HS-5 (cell line): ENCODE results near the gene PSEN1.
"Not testable (repeated sequence)": the region's sequence is repeated elsewhere in the genome, so short reads cannot be mapped to it uniquely, and the experiment has no call there.

Experiments
- DNase-seq: peaks from one replicate; pipeline ENCODE4 v3.0.0-alpha.2; 2012; ENCODE audit warnings: low read depth

The PSEN1 gene

DNA sequence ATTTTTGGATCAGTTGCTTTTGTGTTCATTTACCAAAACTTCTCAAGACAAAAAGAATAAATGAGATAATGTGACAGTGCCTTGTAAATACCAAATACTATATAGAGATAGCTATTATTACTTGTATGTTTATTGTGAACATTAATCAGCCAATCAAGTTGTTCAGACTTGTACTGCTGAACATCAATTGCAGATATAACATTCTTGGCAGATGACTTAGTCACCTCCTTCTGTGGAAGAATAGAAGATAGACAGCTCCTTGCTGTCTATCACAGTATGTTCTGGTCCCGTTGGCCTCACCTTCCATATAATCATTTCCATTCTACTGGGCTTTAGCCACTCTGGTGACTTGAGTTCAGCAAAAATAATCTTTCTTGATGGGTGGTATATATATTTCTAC is 30.1 kb downstream of the PSEN1 start:
- DNase-seq: no peak

DNA sequence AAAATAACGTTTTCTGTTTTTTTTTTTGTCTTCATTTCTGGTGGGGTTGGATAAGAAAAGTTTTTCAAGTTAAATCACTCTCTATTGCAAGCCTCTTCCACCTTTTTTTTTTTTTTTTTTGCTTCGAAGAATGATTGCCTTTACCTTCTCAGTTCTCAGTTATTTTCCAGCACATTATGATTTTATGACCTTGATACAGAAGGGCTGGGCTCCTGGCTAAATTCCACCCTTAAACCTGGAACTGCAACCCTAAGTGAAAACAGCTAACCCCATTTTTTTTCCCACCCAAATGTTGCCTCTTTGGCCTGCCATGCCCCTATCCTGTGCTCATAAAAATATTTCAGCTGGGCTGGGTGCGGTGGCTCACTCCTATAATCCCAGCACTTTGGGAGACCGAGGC is 31.4 kb downstream of the PSEN1 start:
- no peak for DNase-seq

DNA sequence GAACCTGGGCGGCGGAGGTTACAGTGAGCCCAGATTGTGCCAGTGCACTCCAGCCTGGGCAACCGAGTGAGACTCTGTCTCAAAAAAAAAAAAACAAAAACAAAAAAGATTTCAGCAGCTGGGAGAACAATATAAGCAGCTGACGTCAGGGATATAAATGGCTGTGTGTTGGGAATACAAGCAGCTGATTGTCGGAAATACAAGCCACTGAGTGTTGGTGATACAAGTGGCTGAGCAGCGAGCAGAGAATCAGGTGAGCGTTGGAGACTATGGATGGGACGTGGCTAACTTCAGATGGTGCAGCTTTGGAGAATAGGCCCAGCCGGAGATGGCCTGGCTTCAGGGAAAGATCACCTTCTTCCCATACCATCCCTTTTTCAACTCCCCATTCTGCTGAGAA is 32.0 kb downstream of the PSEN1 start:
- no peak for DNase-seq

DNA sequence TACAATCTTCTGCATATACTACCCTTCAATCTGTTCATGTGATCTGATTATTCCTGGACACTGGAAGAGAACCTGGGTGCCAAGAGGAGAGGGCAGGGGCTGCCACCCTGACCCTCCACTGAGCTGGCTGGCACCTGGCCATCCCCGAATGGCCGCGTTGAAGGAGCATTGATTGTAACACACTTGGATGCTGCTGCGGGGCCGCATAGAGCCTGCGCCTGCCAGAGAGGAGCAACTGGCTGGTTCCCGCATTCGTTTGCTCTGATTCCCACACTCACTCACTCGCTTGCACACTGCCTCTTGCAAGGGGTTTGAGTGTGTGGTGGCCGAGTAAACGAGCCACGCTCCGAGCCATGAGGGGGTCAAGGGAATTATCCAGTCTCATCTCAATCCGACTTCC is 32.4 kb downstream of the PSEN1 start:
- no peak for DNase-seq

DNA sequence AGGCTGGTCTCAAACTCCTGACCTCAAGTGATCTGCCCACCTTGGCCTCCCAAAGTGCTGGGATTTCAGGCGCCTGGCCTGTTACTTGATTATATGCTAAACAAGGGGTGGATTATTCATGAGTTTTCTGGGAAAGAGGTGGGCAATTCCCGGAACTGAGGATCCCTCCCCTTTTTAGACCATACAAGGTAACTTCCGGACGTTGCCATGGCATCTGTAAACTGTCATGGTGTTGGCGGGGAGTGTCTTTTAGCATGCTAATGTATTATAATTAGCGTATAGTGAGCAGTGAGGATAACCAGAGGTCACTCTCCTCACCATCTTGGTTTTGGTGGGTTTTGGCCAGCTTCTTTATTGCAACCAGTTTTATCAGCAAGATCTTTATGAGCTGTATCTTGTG is 33.5 kb downstream of the PSEN1 start:
- not testable (repeated sequence) for DNase-seq

DNA sequence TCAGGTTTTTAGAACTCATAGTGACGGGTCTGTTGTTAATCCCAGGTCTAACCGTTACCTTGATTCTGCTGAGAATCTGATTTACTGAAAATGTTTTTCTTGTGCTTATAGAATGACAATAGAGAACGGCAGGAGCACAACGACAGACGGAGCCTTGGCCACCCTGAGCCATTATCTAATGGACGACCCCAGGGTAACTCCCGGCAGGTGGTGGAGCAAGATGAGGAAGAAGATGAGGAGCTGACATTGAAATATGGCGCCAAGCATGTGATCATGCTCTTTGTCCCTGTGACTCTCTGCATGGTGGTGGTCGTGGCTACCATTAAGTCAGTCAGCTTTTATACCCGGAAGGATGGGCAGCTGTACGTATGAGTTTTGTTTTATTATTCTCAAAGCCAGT is 34.4 kb downstream of the PSEN1 start:
- DNase-seq: no peak

DNA sequence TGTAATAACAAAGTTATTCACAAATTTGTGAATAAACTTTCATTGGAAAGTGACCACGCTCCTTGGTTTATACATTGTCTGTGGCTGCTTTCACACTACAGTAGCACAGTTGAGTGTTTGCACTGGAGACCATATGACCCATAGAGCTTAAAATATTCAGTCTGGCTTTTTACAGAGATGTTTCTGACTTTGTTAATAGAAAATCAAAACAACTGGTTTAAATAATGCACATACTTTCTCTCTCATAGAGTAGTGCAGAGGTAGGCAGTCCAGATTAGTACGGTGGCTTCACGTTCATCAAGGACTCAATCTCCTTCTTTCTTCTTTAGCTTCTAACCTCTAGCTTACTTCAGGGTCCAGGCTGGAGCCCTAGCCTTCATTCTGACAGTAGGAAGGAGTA is 36.2 kb downstream of the PSEN1 start:
- DNase-seq: no peak

DNA sequence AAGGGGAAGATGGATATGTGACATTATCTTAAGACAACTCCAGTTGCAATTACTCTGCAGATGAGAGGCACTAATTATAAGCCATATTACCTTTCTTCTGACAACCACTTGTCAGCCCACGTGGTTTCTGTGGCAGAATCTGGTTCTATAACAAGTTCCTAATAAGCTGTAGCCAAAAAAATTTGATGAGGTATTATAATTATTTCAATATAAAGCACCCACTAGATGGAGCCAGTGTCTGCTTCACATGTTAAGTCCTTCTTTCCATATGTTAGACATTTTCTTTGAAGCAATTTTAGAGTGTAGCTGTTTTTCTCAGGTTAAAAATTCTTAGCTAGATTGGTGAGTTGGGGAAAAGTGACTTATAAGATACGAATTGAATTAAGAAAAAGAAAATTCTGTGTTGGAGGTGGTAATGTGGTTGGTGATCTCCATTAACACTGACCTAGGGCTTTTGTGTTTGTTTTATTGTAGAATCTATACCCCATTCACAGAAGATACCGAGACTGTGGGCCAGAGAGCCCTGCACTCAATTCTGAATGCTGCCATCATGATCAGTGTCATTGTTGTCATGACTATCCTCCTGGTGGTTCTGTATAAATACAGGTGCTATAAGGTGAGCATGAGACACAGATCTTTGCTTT is 36.9 kb downstream of the PSEN1 start:
- no peak for DNase-seq

DNA sequence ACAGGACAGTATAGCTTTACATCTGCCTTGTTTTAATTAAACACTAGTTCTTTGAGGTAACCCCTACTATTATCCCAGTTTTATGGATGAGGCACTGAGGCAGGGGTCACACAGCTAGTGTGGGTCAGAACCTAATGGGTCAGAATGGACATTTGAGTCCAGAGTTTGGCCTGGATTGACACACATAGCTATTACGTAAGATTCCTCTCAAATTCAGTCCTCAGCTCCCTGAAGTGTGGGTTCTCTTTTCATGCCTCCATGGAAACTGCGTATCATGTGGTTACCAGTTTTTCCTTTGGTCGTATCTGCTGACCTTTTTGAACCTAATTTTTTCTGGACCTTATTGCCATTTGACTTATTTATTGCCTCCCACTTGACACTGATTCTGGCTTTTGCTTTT is 40.4 kb downstream of the PSEN1 start:
- DNase-seq: no peak

DNA sequence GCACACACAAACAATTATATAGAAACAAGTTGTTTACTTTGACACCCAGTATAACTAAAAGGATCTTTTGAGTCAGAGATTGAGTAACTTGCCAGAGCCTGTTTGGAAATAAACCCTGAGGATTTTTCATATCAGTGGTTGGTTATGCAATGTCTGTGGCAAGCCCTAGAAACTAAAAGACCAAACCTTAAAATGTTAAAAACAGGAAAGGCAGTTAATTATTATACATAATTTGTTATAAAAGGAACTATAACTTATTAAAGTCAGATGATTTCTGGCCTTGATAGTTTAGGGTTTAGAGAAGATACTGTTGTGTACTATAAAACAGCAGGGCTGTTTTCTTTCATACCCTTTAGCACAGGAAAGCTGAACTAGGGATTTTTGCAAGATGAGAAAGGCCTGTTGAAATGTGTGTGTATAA is 44.1 kb downstream of the PSEN1 start:
- no peak for DNase-seq

DNA sequence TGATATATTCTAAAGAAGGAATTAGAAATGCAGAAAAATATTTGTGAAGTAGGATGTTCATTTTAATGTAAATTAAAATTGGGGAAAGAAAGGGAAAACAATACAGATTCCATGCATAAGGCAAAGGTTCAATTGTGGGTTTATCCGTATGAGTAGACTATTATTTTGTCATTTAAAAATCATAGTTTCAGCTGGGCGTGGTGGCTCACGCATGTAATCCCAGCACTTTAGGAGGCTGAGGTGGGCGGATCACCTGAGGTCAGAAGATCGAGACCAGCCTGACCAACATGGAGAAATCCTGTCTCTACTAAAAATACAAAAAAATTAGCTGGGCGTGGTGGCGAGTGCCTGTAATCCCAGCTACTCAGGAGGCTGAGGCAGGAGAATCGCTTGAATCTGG is 44.7 kb downstream of the PSEN1 start:
- DNase-seq: not testable (repeated sequence)

DNA sequence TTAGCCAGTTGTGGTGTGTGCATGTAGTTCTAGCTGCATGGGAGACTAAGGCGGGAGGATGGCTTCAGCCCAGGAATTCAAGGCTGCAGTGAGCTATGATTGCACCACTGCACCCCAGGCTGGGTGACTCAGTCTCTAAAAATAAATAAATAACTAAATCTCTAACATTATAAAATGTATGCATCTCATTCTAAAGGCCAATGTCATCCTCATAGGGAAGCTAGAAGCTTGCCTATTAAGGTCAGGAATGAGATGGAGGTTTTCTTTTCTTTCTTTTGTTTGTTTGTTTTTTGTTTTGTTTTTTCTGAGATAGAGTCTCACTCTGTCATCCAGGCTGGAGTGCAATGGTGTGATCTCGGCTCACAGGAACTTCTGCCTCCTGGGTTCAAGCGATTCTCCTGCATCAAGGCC is 52.2 kb downstream of the PSEN1 start:
- DNase-seq: no peak

DNA sequence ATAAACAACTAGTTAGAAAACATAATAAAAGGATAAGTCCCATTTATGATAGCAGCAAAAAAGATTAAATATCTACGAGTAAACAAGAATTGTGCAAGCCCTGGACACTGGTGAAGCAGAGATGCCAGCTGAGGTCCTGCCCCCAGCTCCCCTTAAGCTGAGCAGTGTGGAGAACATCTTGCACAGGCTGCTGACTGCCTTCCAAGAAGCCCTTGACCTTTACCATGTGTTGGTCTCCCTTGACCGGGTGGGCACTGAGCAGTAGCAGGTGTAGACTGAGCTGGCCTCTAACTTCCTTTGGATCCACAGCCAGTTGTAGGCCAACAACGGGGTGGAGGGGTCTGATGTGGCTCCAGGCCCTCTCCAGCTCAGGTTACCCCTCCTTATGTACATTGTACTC is 53.3 kb downstream of the PSEN1 start:
- DNase-seq: no peak

DNA sequence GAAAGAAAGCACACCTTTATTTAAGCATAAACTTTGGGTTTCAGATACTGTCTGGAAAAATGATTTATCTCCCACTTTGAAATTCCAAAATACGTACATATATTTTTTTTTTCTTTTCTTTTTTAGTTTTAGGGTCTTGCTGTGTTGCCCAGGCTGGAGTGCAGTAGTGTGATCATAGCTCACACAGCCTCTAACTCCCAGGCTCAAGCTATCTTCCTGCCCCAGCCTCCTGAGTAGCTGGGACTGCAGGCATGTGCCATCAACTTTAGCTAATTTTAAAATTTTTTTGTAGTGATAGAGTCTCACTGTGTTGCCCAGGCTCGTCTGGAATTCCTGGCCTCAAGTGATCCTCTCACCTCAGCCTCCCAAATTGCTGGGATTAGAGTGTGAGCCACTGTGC is 55.1 kb downstream of the PSEN1 start:
- DNase-seq: no peak

DNA sequence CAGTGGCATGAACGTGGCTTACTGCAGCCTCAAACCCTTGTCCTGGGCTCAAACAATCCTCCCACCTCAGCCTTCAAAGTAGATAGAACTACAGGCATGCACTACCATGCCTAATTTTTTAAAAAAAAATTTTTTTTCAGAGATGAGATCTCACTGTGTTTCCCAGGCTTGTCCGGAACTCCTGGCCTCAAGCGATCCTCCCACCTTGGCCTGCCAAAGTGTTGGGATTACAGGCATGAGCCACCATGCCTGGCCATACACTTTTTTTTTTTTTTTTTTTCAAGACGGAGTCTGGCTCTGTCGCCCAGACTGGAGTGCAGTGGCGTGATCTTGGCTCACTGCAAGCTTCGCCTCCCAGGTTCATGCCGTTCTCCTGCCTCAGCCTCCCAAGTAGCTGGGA is 58.0 kb downstream of the PSEN1 start:
- DNase-seq: not testable (repeated sequence)

DNA sequence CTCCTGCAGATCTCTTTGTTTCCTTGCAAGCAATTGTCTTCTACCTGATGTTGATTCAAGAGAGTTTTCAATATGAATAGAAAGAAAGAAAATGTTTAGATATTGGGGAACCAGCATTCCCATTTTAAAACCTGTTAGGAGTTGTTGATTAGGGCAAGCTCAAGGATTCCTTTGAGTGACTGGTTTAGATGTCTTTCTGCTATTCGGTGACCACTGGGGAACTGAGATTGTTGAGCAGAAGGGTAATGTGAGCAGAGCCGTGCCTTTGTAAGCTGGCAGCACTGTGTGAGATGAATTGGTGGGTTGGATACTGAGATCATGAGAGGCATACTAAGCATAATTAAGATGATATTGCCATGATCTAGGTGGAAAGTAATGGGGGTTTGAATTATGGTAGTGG is 61.9 kb downstream of the PSEN1 start:
- DNase-seq: no peak

DNA sequence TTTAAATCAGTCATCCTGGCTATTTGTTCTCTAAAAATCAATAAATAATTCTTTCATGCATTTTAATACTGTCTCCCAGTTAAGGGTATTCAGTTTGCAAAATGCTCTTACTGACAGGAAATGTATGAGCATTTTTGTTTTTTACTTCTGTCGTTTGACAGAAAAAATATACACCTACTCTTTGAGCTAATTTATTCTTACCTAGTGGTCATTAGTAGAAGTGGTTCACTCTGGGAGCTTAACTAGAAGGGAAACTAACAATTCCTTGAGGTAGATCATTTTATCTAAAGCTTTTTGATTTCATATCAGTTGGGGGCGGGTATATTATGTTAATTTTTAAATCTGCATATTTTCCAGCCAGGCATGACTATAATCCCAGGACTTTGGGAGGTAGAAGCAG is 67.2 kb downstream of the PSEN1 start:
- no peak for DNase-seq

DNA sequence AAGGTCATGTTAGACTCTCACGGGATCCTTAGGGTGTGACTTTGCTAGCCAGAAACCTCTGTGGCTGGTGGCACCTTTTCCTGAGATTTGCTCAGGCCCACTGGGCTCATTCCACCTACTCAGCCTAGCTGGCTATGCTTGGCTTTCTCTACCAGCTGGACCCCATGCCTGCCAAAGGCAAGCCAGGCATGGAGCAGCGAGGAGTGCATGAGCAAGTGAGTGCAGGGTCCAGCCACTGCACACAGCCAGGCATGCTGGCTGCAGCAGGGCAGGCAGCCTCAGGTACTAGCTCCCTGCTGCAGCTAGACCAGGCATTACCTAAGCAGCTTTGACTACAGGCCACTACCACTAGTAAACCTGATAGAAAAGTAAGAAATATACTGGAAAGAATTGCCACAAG is 71.3 kb downstream of the PSEN1 start:
- DNase-seq: no peak

DNA sequence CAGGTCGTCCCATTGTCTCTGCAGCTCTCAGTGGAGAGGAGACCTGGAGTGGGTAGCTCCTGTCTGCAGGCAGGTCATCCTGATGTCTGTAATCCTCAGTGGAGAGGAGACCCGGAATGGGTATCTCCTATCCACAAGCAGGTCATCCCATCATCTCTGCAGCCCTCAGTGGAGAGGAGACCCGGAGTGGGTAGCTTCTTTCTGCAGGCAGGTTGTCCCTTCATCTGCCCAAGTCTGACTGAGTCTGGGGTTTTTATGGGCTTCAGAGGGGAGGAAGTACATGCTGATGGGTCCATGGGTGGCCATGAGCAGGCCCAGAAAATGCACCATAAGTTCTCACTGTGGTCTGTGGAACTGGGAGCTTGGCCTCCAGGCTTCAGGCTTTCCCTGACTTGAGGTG is 72.1 kb downstream of the PSEN1 start:
- no peak for DNase-seq

DNA sequence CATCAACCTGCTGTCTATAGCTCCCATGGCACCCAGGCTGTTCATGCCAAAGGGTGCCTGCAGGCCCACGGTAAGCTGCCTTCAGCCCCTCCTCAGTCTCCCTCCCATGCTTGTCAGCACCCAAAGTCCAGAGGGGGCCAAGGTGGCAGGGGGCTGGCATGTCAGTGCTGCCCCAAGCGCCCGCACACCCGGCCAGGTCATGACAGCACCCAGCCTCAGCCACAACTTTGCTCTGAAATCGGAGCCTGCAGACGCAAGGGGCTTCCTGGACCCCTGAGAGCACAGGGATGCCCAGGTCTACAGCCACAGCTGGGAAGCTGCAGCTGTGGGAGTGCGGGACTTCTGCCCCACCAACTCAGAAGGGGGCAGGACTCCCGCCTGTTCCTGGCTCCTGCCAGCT is 72.5 kb downstream of the PSEN1 start:
- DNase-seq: no peak

DNA sequence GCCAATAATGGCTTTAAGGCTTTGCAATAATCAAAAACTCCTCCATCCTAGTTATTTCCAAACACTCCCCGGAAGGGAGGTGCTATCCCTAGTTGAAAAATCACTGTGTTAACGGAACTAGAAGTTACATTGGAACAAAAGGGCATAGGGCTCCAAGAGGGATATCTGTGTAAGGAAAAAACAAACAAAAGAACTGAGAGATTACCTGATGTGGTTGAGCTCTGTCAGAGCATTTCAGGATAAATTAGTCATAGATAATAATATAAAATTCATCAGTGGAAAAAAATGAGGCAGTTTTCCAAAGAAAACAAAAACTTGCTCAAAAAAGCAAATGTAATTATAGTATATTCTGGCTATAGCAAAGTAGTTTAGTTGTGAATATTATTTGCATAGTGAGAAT is 73.6 kb downstream of the PSEN1 start:
- no peak for DNase-seq

DNA sequence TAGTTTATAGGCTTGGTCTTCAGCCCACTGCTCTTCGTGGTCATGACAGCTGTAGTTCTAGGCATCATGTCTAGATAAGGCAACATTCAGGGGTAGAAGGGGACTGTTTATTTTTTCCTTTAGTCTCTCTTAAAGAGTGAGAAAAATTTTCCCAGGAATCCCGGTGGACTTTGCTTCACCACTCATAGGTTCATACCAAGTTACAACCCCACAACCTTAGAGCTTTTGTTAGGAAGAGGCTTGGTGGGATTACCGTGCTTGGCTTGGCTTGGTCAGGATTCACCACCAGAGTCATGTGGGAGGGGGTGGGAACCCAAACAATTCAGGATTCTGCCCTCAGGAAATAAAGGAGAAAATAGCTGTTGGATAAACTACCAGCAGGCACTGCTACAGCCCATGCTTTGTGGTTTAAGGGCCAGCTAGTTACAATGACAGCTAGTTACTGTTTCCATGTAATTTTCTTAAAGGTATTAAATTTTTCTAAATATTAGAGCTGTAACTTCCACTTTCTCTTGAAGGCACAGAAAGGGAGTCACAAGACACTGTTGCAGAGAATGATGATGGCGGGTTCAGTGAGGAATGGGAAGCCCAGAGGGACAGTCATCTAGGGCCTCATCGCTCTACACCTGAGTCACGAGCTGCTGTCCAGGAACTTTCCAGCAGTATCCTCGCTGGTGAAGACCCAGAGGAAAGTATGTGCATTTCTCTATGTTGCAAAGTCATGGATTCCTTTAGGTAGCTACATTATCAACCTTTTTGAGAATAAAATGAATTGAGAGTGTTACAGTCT is 75.1 kb downstream of the PSEN1 start:
- DNase-seq: no peak

DNA sequence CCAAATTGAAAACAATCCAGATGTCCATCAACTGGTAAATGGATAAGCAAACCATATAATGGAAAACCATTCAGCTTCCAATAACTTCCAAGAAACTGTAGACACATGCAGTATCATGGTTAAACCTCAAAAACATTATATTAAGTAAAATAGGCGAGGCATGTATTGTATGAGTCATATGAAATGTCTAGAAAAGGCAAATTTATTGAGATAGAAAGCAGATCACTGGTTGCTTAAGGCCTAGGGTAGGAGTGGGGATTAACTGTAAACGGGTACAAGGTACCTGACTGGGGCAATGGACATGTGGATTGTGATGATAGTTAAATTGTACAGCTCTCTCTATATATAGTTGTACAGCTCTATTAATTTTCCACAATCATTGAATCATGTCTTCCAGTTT is 79.7 kb downstream of the PSEN1 start:
- DNase-seq: no peak

DNA sequence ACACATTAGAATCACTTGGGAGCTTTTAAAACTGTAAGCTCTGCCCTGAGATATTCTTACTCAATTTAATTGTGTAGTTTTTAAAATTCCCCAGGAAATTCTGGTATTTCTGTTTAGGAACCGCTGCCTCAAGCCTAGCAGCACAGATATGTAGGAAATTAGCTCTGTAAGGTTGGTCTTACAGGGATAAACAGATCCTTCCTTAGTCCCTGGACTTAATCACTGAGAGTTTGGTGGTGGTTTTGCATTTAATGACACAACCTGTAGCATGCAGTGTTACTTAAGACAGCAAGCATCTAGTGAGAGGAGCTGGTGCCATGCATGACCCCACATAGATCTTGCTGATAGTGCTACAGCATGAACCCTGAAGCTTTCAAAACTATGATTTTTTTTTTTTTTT is 81.1 kb downstream of the PSEN1 start:
- DNase-seq: no peak
